Activated T-cell treated with anti-CD3 and anti-CD28 coated beads for 48 hours (primary cell): ENCODE data around the gene KLF3.
A peak's percentile ranks its signal among the peaks of the same experiment; 100 is the strongest.

Experiments
- DNase-seq: peaks from one replicate; pipeline ENCODE4 v3.0.0-alpha.2; 2020; ENCODE audit warnings: low read depth

The KLF3 gene

GRCh38 chr4:38698176-38698575 is 34.2 kb downstream of the KLF3 start:
- DNase-seq: no peak

GRCh38 chr4:38699112-38699511 is 35.1 kb downstream of the KLF3 start:
- no peak for DNase-seq

GRCh38 chr4:38703635-38704034 is 39.6 kb downstream of the KLF3 start:
- DNase-seq: no peak

- no peak for DNase-seq
Measured at GRCh38 chr4:38704622-38705154, 40.7 kb downstream of the KLF3 start.

GRCh38 chr4:38706301-38706700 is 42.3 kb downstream of the KLF3 start:
- DNase-seq: no peak

- DNase-seq: no peak
Measured at GRCh38 chr4:38710053-38710452, 46.1 kb downstream of the KLF3 start.

- no peak for DNase-seq
Measured at GRCh38 chr4:38711066-38711465, 47.1 kb downstream of the KLF3 start.

- DNase-seq: no peak
Measured at GRCh38 chr4:38715050-38715449, 51.1 kb downstream of the KLF3 start.

GRCh38 chr4:38716256-38716655 is 52.3 kb downstream of the KLF3 start:
- no peak for DNase-seq

GRCh38 chr4:38717604-38718003 is 53.6 kb downstream of the KLF3 start:
- DNase-seq: no peak

- DNase-seq: no peak
Measured at GRCh38 chr4:38723114-38723513, 59.1 kb downstream of the KLF3 start.

- DNase-seq: no peak
Measured at GRCh38 chr4:38723726-38724474, 59.9 kb downstream of the KLF3 start.

GRCh38 chr4:38724475-38724808 is 60.4 kb downstream of the KLF3 start:
- no peak for DNase-seq

- DNase-seq: no peak
Measured at GRCh38 chr4:38728631-38729141, 64.7 kb downstream of the KLF3 start.

- no peak for DNase-seq
Measured at GRCh38 chr4:38730493-38730829, 66.5 kb downstream of the KLF3 start.

- DNase-seq: peak; percentile 80
Measured at GRCh38 chr4:38730830-38731646, 67.0 kb downstream of the KLF3 start.

- DNase-seq: no peak
Measured at GRCh38 chr4:38733663-38734062, 69.7 kb downstream of the KLF3 start.

- no peak for DNase-seq
Measured at GRCh38 chr4:38734446-38734845, 70.4 kb downstream of the KLF3 start.

- no peak for DNase-seq
Measured at GRCh38 chr4:38734911-38735310, 70.9 kb downstream of the KLF3 start.

- DNase-seq: no peak
Measured at GRCh38 chr4:38735870-38736269, 71.9 kb downstream of the KLF3 start.

- no peak for DNase-seq
Measured at GRCh38 chr4:38738940-38739803, 75.2 kb downstream of the KLF3 start.

- DNase-seq: no peak
Measured at GRCh38 chr4:38740303-38740702, 76.3 kb downstream of the KLF3 start.
